HG03439 (cell line): ENCODE data around the gene FOXF1.

Experiments used
- ATAC-seq: cut with Tn5 transposase; IDR thresholded peaks from one replicate; pipeline ENCODE4 v1.9.1; 2021; ENCODE audit warnings: mild to moderate bottlenecking, moderate library complexity; ENCODE audit not compliant: unreplicated experiment

FOXF1 gene

GRCh38 chr16:86492267-86492960 lies 17.9 kb upstream of the FOXF1 start:
- no peak for ATAC-seq

DNA sequence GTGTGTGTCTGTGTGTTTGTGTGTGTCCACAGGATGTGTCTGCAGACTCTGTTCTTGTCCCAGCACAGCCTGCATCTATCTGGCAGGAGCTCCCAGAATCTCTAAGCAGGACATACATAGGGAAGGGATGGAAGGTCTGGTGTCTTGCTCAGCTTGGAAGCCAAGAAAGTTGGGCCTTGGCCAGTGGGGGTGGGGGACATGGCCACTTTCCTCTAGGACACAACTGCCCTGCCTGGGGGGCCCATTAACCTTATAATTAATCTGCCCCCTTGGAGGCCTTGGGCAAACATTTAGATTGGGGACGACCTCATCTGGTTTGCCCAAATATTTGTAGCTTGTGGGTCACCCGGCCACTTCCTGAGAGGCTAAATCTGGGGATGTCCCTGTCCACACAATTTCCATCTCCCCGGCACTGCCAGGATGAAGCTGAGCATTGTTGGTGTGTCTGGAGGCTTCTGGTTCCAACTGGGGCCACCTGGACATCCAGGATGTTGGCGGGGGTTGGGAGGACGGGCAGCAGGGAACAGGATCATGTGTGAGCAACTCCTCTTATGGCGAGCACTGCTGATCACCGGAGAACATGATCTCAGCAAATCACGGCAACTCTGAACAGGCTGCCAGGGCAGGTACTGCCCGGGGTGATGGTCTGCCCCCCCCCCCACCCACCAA lies 17.2 kb upstream of the FOXF1 start:
- ATAC-seq = no peak

DNA sequence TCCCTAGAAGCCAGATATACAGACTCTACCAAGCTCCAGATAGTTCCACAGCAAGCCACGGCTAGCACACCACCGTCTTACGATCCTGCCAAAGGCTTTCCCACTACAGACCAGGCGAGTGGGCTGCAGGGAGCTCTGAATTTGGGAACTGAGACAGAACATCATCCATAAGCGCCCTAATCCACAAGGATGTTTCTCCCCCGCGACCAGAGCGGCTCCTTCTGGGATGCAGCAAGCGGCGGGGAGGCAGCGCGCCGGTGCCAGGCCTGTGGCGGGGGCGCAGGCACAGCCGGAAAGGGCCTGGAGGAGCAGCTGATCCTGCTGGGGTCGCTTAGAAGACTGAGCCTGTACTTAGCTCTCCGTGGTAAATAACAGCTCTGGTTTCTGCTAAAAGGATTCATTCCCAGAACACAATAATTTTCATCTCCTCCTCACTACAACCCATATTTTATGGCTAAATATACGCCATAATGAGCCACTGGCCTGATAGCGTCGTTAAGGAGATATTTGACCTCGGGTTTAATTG lies 16.2 kb upstream of the FOXF1 start:
- ATAC-seq = no peak

GRCh38 chr16:86494565-86495356 lies 15.6 kb upstream of the FOXF1 start:
- no peak for ATAC-seq

- no peak for ATAC-seq
These were observed 15.0 kb upstream of the FOXF1 start for GRCh38 chr16:86495357-86495701.

- no peak for ATAC-seq
These were observed 14.5 kb upstream of the FOXF1 start for GRCh38 chr16:86495756-86496261.

- ATAC-seq = no peak
These were observed 13.9 kb upstream of the FOXF1 start for GRCh38 chr16:86496262-86496928.

- no peak for ATAC-seq
These were observed 13.3 kb upstream of the FOXF1 start for GRCh38 chr16:86496929-86497461.

DNA sequence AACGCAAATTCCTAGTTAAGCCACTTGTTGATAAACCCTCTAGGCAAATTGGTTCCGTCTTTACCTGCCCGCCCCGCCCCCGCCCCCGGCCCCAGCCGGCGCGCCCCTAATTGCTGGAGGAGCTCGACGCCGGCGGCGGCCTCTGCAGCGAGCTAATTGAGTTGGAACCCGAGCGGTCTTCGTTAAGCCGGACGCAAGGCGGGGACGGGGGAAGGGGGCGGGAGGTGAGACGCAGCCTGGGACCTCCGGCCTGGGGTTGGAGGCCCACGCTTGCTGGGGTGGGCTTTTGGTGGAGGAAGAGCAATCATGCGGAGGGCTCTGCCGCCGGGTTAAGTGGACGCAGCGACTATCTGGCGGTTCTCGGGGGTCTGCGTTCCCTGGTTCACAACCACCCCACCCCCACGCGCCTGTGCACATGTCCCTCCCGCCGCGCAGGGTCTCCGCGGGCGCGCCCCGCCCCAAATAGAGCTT lies 12.7 kb upstream of the FOXF1 start:
- no peak for ATAC-seq

GRCh38 chr16:86498155-86498670 lies 12.1 kb upstream of the FOXF1 start:
- no peak for ATAC-seq

DNA sequence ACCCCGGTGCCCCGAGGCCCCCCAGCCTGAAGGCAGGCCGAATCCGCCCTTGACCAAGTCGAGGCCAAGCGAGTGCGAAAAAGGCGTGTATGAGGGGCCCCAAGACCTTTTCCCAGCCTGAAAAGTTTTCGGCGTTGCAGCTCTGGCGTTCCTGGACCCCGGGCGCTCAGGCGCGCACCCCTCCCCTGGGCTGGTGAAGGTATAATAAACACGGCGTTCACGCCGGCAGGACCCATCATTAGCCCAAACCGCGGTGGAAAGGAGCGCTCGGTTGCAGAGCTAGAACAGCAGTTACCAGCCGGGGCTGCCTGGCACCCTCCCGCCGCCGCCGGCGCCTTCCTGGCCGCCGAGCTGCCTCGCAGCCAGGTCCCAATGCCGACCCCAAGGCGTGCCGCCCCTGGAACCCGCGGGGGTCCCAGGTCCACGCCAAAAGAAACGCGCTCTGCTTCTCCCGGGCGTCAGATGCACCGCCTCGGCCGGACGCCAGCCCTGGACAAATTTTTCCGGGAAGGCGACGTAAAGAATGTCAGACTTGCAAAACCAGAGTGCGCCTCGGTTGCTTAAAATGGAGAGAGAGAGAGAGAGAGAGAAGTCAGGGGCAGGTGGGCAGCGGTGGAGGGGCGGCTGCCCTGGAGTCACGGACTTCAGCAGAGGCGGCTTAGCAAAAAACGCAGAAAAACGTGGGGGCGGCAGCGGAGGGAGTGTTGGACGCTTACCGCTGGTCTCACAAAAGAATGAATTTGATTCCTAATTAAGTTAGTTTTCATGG lies 11.5 kb upstream of the FOXF1 start:
- no peak for ATAC-seq

DNA sequence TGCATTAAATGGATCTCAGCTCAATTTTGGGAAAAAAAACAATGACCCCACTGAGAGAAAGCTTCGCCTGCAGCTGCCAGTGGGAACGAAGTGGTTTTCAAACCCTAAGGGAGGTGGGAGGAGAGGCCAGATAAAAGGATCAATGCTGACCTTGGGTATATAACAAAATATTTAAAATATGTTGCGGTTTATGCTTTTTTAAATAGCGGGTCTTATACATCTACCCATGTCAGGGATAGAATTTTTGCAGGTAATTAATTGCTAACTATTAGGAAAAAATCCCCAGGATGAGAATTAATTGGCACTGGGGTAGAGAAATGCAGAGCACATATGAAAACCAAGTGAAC lies 10.9 kb upstream of the FOXF1 start:
- ATAC-seq = no peak

DNA sequence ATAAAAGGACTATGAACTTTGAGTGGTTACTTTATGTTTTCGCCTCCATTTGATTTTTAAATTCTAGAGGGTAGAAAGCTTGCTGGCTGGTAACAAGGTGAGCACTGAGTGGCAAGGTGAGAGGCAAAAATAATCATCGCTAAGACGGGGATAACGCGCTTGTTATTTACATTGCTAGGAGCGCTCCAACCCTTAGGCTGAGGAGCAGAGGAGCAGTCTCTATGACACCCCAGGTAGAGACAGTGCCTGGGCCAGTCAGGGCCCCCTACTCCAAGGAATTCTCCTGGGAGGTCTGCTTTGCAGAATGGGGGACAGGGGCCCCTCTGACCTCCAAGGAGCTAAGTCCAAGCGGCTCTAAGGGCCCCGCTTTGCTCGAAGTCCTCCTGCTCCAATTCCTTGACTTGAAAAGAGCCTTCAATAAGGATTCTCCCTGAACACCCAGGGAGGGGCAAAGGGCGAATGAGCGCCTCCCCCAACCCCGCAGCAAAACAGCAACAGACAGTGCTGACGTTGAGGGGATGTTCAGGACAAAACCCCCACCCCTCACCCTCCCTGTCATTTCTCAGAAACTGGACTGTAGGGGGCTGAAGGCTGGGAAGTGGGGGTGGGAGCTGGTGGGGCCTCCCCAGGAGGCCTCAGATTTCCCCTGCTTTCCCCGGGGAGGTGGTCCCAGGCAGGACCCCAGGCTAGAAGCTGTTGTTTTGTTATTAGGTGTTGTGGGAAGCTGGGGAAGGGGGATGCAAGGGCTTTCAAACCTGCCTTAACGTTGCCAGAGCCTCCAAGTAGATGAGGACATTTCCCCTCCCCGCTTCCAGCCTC lies 10.2 kb upstream of the FOXF1 start:
- no peak for ATAC-seq

- no peak for ATAC-seq
These were observed 9.4 kb upstream of the FOXF1 start for GRCh38 chr16:86500708-86501510.

- ATAC-seq = no peak
These were observed 8.1 kb upstream of the FOXF1 start for GRCh38 chr16:86501989-86502855.

DNA sequence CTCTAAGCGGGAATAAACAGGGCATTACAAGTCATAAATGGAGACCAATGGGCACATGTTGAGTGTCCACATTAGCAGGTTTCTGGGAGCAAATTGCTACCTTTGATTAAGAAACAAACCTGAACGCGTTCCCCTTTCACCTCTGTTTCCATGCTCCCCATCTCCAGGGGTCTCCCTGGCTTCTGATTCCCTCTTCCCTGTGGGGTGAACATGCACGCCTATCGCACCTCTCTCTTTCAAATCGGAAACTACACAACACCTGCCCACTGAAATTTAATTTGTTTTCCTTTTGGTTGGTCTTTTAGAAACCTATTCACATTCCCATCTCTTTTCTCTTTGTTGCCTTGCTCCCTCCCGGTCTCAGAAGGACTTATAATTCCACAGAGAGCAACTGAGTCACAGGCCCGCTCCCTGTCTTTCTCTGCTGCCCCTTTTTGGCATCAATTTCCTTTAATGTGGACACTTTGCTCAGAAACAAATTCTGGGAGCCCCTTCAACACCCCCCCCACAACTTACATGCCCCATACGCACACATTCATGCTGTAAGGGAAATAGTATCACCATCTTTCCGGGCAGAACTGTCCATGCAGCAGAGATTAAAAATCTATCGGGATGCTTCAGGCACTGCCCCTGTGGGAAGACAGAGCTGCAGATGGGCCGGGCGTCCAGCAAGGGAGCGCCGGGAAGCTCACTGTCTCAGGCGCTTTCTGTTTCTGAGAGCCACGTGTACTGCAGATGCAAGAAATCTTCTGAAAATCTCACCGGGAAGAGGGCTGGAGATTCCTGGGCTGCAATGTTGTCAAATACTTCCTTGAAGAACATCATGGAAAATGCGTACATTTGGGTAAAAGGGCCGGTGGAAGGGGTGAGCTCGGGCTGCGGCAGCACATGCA lies 7.2 kb upstream of the FOXF1 start:
- no peak for ATAC-seq
